ENCODE data around the gene POLR2A.

GRCh38 chr17:7484919-7485377, 782 bp downstream of the POLR2A start:
- no peak for TF ChIP-seq POLR2A (IDR thresholded peaks at IDR 0.05)
- TF ChIP-seq CTCF (IDR thresholded peaks at IDR 0.05): peak in 2 of 7 experiments; percentile 19 to 29

Measured in body of pancreas (tissue), 4 donors.